Hepatocyte (in vitro differentiated cells): Measurements from ENCODE around the gene SLC39A11.

Experiments
- EZH2phosphoT487 ChIP-seq: fragments of 200-600 bp; sonication (generic); IDR thresholded peaks from one replicate; pipeline ENCODE4 v1.6.1; 2018; ENCODE audit warnings: antibody characterized with exemption, mild to moderate bottlenecking, low read depth, moderate library complexity; ENCODE audit not compliant: unreplicated experiment, severe bottlenecking
- TF ChIP-seq, protein P1 (sequence below): fragments of 200-600 bp; sonication (generic); IDR thresholded peaks from 2 replicates; pipeline ENCODE4 v1.5.1; 2016; ENCODE audit warnings: antibody characterized with exemption, mild to moderate bottlenecking; ENCODE audit not compliant: poor library complexity

GRCh38 chr17:73121506-73121905 lies 29.0 kb upstream of the SLC39A11 start:
- TF ChIP-seq, protein P1, sequence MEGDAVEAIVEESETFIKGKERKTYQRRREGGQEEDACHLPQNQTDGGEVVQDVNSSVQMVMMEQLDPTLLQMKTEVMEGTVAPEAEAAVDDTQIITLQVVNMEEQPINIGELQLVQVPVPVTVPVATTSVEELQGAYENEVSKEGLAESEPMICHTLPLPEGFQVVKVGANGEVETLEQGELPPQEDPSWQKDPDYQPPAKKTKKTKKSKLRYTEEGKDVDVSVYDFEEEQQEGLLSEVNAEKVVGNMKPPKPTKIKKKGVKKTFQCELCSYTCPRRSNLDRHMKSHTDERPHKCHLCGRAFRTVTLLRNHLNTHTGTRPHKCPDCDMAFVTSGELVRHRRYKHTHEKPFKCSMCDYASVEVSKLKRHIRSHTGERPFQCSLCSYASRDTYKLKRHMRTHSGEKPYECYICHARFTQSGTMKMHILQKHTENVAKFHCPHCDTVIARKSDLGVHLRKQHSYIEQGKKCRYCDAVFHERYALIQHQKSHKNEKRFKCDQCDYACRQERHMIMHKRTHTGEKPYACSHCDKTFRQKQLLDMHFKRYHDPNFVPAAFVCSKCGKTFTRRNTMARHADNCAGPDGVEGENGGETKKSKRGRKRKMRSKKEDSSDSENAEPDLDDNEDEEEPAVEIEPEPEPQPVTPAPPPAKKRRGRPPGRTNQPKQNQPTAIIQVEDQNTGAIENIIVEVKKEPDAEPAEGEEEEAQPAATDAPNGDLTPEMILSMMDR: no peak
- TF ChIP-seq EZH2phosphoT487: no peak
